Endodermal cell (in vitro differentiated cells): ENCODE data around the gene COMMD10. TPM values are rescaled to one million over a fixed set of nuclear protein-coding genes. Genes with fewer than 3 reads are reported as not detected.

Source experiments
- DNase-seq: peaks from one replicate; pipeline ENCODE4 v3.0.0-alpha.2; 2017
- H3K27ac ChIP-seq: 2 replicates; pipeline ENCODE4 v1.5.1; 2013; ENCODE audit warnings: mild to moderate bottlenecking, low read depth, low read length, moderate library complexity
- H3K27me3 ChIP-seq: 2 replicates; pipeline ENCODE4 v1.6.1; 2013; ENCODE audit warnings: mild to moderate bottlenecking, low read length, moderate library complexity; ENCODE audit not compliant: insufficient read depth, control insufficient read depth, poor library complexity, severe bottlenecking
- H3K36me3 ChIP-seq: 2 replicates; pipeline ENCODE4 v1.7.0; 2013; ENCODE audit warnings: mild to moderate bottlenecking, low read length, moderate library complexity; ENCODE audit not compliant: control insufficient read depth, insufficient read depth
- H3K4me1 ChIP-seq: one replicate; pipeline ENCODE4 v1.7.0; 2013; ENCODE audit warnings: low read length; ENCODE audit not compliant: control insufficient read depth, insufficient read depth
- H3K4me3 ChIP-seq: 2 replicates; pipeline ENCODE4 v1.5.1; 2013; ENCODE audit warnings: mild to moderate bottlenecking, low read length, moderate library complexity
- H3K9ac ChIP-seq: 2 replicates; pipeline ENCODE4 v1.6.1; 2013; ENCODE audit warnings: mild to moderate bottlenecking, low read length, moderate library complexity; ENCODE audit not compliant: poor library complexity, severe bottlenecking; ENCODE audit errors: extremely low read depth
- H3K9me3 ChIP-seq: 2 replicates; pipeline ENCODE4 v1.6.1; 2013; ENCODE audit warnings: mild to moderate bottlenecking, low read length, moderate library complexity; ENCODE audit not compliant: control insufficient read depth
- H3K27ac Mint-ChIP-seq: 2 replicates; pipeline ENCODE4 v1.8.0; 2020; ENCODE audit warnings: mixed read lengths
- H3K27me3 Mint-ChIP-seq: 2 replicates; pipeline ENCODE4 v1.8.0; 2021; ENCODE audit warnings: mild to moderate bottlenecking, mixed read lengths; ENCODE audit not compliant: insufficient read depth
- H3K36me3 Mint-ChIP-seq: 2 replicates; pipeline ENCODE4 v1.8.0; 2020; ENCODE audit warnings: low read depth, mixed read lengths
- H3K4me1 Mint-ChIP-seq: 2 replicates; pipeline ENCODE4 v1.8.0; 2020; ENCODE audit warnings: mixed read lengths
- H3K4me3 Mint-ChIP-seq: 2 replicates; pipeline ENCODE4 v1.8.0; 2020; ENCODE audit warnings: mild to moderate bottlenecking, moderate library complexity, mixed read lengths
- H3K9me3 Mint-ChIP-seq: 2 replicates; pipeline ENCODE4 v1.8.0; 2020; ENCODE audit warnings: mild to moderate bottlenecking, mixed read lengths
- WGBS, 2 experiments: methylation state at CpG; one replicate each; pipeline versions ENCODE4 v1.1.5 to v1.1.7; 2013; ENCODE audit warnings: missing lambda C conversion rate in 2 of 2, mixed read lengths in 1 of 2; ENCODE audit not compliant: insufficient coverage in 1 of 2, insufficient read length in 1 of 2; 5-methylcytosine and 5-hydroxymethylcytosine counted together
- total RNA-seq, 2 donors: library from RNA; stranded (reverse); fragmentation: NEBNext Ultra II Directional in 1 of 2; extraction: Animal tissue kit (Norgen Biotek cat#: 25700) in 1 of 2; gene quantifications; 2 replicates in 1 of 2; 3 replicates in 1 of 2; pipeline ENCODE4 v1.2.1, GENCODE V29; 2021
- TF ChIP-seq, protein P1 (sequence below): fragments of 200-600 bp; sonication (generic); conservative IDR thresholded peaks from 2 replicates; pipeline ENCODE4 v1.5.0; 2021; ENCODE audit warnings: antibody characterized with exemption, mild to moderate bottlenecking

The COMMD10 gene
- total RNA-seq, 2 donors from 2014 or later: 25.3 to 29.8 TPM

DNA sequence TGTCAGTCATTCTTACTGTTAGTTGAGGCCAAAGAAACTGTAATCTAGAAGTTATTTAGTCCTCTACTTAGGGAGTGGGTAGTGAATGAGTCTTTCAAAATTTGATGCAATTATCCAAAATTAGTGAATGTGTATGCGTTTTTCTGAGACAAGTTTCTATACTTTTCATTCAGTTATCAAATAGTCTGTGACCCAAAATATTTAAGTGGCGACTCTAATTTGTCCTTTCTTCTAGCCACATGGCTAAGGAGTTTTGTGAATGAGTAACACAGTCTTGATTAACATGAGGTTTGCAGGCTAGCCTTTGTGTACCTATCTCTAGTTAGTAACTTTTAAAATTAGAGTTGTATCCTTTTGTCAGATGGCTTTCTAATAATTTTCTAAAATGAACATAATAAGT, 45.6 kb downstream of the COMMD10 start:
- Mint-ChIP-seq H3K4me1 (peaks cover 3% of the 10 kb centered on the region), H3K4me3 (no peak overlapping the region), H3K9me3 (peaks cover 18% of the 10 kb centered on the region), H3K36me3 (peaks cover 12% of the 10 kb centered on the region), H3K27me3 (no peaks in the 10 kb centered on the region), H3K27ac (no peak overlapping the region)
- H3K9me3 ChIP-seq: no peaks in the 10 kb centered on the region
- no peak for DNase-seq
- TF ChIP-seq, protein P1, sequence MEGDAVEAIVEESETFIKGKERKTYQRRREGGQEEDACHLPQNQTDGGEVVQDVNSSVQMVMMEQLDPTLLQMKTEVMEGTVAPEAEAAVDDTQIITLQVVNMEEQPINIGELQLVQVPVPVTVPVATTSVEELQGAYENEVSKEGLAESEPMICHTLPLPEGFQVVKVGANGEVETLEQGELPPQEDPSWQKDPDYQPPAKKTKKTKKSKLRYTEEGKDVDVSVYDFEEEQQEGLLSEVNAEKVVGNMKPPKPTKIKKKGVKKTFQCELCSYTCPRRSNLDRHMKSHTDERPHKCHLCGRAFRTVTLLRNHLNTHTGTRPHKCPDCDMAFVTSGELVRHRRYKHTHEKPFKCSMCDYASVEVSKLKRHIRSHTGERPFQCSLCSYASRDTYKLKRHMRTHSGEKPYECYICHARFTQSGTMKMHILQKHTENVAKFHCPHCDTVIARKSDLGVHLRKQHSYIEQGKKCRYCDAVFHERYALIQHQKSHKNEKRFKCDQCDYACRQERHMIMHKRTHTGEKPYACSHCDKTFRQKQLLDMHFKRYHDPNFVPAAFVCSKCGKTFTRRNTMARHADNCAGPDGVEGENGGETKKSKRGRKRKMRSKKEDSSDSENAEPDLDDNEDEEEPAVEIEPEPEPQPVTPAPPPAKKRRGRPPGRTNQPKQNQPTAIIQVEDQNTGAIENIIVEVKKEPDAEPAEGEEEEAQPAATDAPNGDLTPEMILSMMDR: no peak
- 39% methylated on average over 2 of the region's 2 CpGs; no CpG with 5 or more reads in 1 of the 2 experiments for WGBS, 2 experiments
- H3K4me1 ChIP-seq: no peaks in the 10 kb centered on the region
- no peaks in the 10 kb centered on the region for H3K27me3 ChIP-seq
- no peak overlapping the region for H3K4me3 ChIP-seq
- H3K9ac ChIP-seq: no peak overlapping the region
- peaks cover 3% of the 10 kb centered on the region for H3K36me3 ChIP-seq
- no peak overlapping the region for H3K27ac ChIP-seq

DNA sequence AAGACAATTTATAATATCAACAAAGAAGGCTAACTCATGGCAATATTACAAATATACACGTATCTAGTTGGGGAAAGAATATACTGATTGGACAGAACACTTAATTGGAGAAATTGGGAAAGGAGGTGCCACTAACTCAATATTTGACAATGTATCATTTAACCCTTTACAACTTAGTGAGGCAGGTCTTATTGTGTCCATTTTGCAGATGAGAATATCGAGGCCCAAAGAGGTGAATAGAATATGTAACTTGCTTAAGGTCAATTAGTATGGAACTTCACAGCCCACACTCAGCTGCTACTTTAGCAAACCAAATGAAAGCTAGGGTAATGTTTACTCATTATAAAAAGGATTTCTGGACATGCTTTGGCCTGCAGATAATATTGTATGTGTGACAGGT, 46.2 kb downstream of the COMMD10 start:
- Histone ChIP-seq H3K4me3 (no peak overlapping the region), H3K4me1 (no peaks in the 10 kb centered on the region), H3K9me3 (no peaks in the 10 kb centered on the region), H3K9ac (no peak overlapping the region), H3K27ac (no peak overlapping the region), H3K27me3 (no peaks in the 10 kb centered on the region), H3K36me3 (peaks cover 3% of the 10 kb centered on the region)
- no peak for DNase-seq
- Mint-ChIP-seq H3K9me3 (peaks cover 16% of the 10 kb centered on the region), H3K4me1 (peaks cover 3% of the 10 kb centered on the region), H3K36me3 (peaks cover 10% of the 10 kb centered on the region), H3K4me3 (no peak overlapping the region), H3K27ac (no peak overlapping the region), H3K27me3 (no peaks in the 10 kb centered on the region)
- WGBS, 2 experiments: 92 to 100% methylated on average over 1 to 2 of the region's 2 CpGs
- TF ChIP-seq, protein P1: no peak

DNA sequence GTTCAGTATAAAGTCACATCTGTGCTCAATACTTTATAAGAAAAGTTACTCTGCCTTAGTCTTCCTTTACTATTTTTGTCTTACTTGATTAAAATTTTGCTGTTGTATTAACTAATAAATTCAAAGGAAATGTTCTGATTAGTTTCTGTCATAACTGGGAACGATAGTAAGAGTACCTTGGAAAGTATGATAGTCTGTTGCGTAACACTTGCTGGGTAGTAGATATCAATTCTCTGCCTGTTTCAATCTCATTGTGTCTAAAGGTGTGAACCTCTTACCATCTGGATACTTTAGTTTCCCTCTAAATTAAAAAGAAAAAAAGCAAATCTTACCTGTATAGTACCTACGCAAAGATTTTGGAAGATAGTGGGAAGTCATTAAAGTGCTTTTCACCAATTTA, 48.5 kb downstream of the COMMD10 start:
- WGBS, 2 experiments: 90 to 100% methylated on average over 2 of the region's 3 CpGs

More for the DNA sequence above, 48.5 kb downstream of the COMMD10 start:
- H3K9ac ChIP-seq: no peak overlapping the region
- H3K4me1 ChIP-seq: no peaks in the 10 kb centered on the region
- Mint-ChIP-seq H3K27me3 (no peaks in the 10 kb centered on the region), H3K27ac (no peak overlapping the region), H3K36me3 (peaks cover 4% of the 10 kb centered on the region), H3K4me3 (no peak overlapping the region), H3K9me3 (no peaks in the 10 kb centered on the region), H3K4me1 (peaks cover 7% of the 10 kb centered on the region)
- TF ChIP-seq, protein P1: no peak
- H3K4me3 ChIP-seq: no peak overlapping the region
- H3K27ac ChIP-seq: no peak overlapping the region
- H3K36me3 ChIP-seq: peaks cover 3% of the 10 kb centered on the region
- no peak for DNase-seq
- H3K9me3 ChIP-seq: no peaks in the 10 kb centered on the region
- no peaks in the 10 kb centered on the region for H3K27me3 ChIP-seq
